T-cell (primary cell): Measurements from ENCODE around the gene METTL24. TPM values are rescaled to one million over a fixed set of nuclear protein-coding genes. Genes with fewer than 3 reads are reported as not detected.

Source experiments
- ATAC-seq, 4 experiments: fragments of 200-7000 bp in 3 of 4; fragments of 150-1000 bp in 1 of 4; cut with Tn5 transposase; replicated peaks in 1 of 4; 1 replicate in 3 of 4; 2 replicates in 1 of 4; pipeline ENCODE4 v1.10.0; 2021; ENCODE audit warnings: moderate library complexity in 3 of 4, mild to moderate bottlenecking in 2 of 4, moderate number of reproducible peaks in 1 of 4
- CTCF ChIA-PET, 2 donors: fragments of 300-600 bp; sonication (Branson Sonifier 250); formaldehyde crosslinking; loops; one replicate each; lab custom pipeline; 2022; ENCODE audit warnings: antibody characterized with exemption in 2 of 2; lab: Charles Lee
- POLR2A ChIA-PET, 2 donors: fragments of 300-600 bp; sonication (Branson Sonifier 250); formaldehyde crosslinking; loops; one replicate each; lab custom pipeline; 2022; ENCODE audit warnings: antibody characterized with exemption in 2 of 2; lab: Charles Lee
- DNase-seq, 35 experiments: peaks; one replicate each; pipeline versions ENCODE4 v3.0.0 to v3.0.0-alpha.2; 2013 to 2023
- H3K27ac ChIP-seq: one replicate; pipeline ENCODE4 v1.5.1; 2013; ENCODE audit warnings: low read length
- H3K27me3 ChIP-seq, 2 experiments: replicated peaks in 1 of 2; 1 replicate in 1 of 2; 2 replicates in 1 of 2; pipeline versions ENCODE4 v1.6.1 to v1.7.0; 2013; ENCODE audit warnings: low read length in 1 of 2, mixed read lengths in 1 of 2; ENCODE audit not compliant: control insufficient read depth in 2 of 2, insufficient read depth in 2 of 2; ENCODE audit errors: extremely low read depth in 1 of 2
- H3K36me3 ChIP-seq, 2 donors: 1 replicate in 1 of 2; 2 replicates in 1 of 2; pipeline versions ENCODE4 v1.6.1 to v1.7.0; 2013; ENCODE audit warnings: low read length in 1 of 2; ENCODE audit not compliant: control insufficient read depth in 2 of 2, insufficient read depth in 1 of 2; ENCODE audit errors: extremely low read depth in 1 of 2
- H3K4me1 ChIP-seq, 2 experiments: 1 replicate in 1 of 2; 2 replicates in 1 of 2; pipeline versions ENCODE4 v1.6.1 to v1.7.0; 2013; ENCODE audit warnings: low read length in 2 of 2, mixed read lengths in 1 of 2; ENCODE audit not compliant: insufficient read depth in 2 of 2, control insufficient read depth in 1 of 2; ENCODE audit errors: extremely low read depth in 1 of 2
- H3K4me3 ChIP-seq, 2 donors: 1 replicate in 1 of 2; 2 replicates in 1 of 2; pipeline versions ENCODE4 v1.5.1 to v1.7.0; 2013; ENCODE audit warnings: mild to moderate bottlenecking in 2 of 2, low read length in 1 of 2, moderate library complexity in 1 of 2; ENCODE audit not compliant: control insufficient read depth in 1 of 2; ENCODE audit errors: extremely low read depth in 1 of 2
- H3K9me3 ChIP-seq: 2 replicates; pipeline ENCODE4 v1.7.0; 2013
- H3K27ac Mint-ChIP-seq, 2 donors: one replicate each; pipeline ENCODE4 v1.8.0; 2020 to 2021; ENCODE audit warnings: mild to moderate bottlenecking in 2 of 2, mixed read lengths in 2 of 2
- H3K27me3 Mint-ChIP-seq, 2 donors: one replicate each; pipeline ENCODE4 v1.8.0; 2021 to 2022; ENCODE audit warnings: mixed read lengths in 2 of 2
- H3K36me3 Mint-ChIP-seq: one replicate; pipeline ENCODE4 v1.8.0; 2021; ENCODE audit warnings: mixed read lengths
- H3K4me1 Mint-ChIP-seq, 3 donors: one replicate each; pipeline ENCODE4 v1.8.0; 2020 to 2022; ENCODE audit warnings: mixed read lengths in 3 of 3, mild to moderate bottlenecking in 1 of 3
- H3K4me3 Mint-ChIP-seq, 3 donors: one replicate each; pipeline ENCODE4 v1.8.0; 2020 to 2022; ENCODE audit warnings: mild to moderate bottlenecking in 3 of 3, mixed read lengths in 3 of 3, moderate library complexity in 3 of 3
- H3K9me3 Mint-ChIP-seq, 3 donors: one replicate each; pipeline ENCODE4 v1.8.0; 2020 to 2022; ENCODE audit warnings: mixed read lengths in 3 of 3
- WGBS: methylation state at CpG from one replicate; pipeline ENCODE4 v1.1.5; 2013; ENCODE audit warnings: missing lambda C conversion rate; ENCODE audit not compliant: insufficient coverage; 5-methylcytosine and 5-hydroxymethylcytosine counted together
- total RNA-seq, 35 experiments: library from RNA in 6 of 35; stranded (reverse) in 6 of 35; fragments of 120-200 nt in 1 of 35; gene quantifications; one replicate each; pipeline versions ENCODE4 v1.2.1 to v1.2.4 and lab custom pipeline; 2013 to 2026

METTL24 gene
- total RNA-seq, 5 donors from 2014 or later (not counting 1 experiment from before 2014, with no cell fraction given) = 0.30 to 0.47 (median 0.33) TPM; not detected in 2

DNA sequence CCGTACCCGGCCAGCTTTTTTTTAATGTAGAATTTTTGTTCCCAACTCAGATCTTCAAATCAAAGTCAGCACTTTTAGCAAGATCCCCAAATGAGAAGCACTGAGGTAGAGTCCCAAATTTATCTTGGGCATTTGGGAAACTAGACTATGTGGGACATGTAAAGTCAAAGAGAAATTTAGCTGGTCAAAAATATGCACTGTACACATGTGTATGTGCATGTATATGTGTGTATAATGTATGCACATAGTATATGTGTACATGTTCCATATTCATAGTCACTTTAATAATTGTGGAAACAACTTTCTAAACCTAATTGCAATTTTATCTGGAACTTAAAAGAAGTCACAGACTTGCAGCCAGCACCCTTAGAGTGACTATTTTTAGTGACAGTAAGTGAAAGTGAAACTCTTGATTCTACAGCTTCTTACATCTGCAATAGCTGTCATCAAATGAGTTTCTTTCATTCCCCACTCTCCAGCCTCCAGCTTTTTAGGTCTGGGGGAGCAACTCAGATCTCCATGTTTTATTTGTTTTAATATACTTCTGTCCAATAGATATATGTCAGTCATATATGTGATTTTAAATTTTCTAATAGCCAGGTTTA is 124.3 kb downstream of the METTL24 start:
- WGBS = no CpG with 5 or more reads among the region's 2 CpGs
- Histone ChIP-seq H3K9me3 (no peaks in the 10 kb centered on the region), H3K27me3 (no peaks in the 10 kb centered on the region), H3K4me1 (no peaks in the 10 kb centered on the region), H3K4me3 (no peak overlapping the region), H3K27ac (no peak overlapping the region), H3K36me3 (peaks cover 0 to 14% of the 10 kb centered on the region in 2 donors)
- peak in 3 of 4 experiments; percentile 43 to 60 (median 43) for ATAC-seq
- no peaks in the 10 kb centered on the region for H3K9me3 Mint-ChIP-seq
- no peaks in the 10 kb centered on the region for H3K27me3 Mint-ChIP-seq
- no peak overlapping the region for H3K4me3 Mint-ChIP-seq
- peaks cover 8 to 17% (median 13%) of the 10 kb centered on the region in 3 donors for H3K4me1 Mint-ChIP-seq
- H3K27ac Mint-ChIP-seq = peak overlapping the region in 1 of 2 donors; percentile 71
- peaks cover 37% of the 10 kb centered on the region for H3K36me3 Mint-ChIP-seq
- CTCF ChIA-PET = interaction anchor here in 1 of 2 donors (0.7 kb wide), 1 partner anchor 194 kb away, joined by 3 read pairs; no protein-coding TSS in a partner anchor
- peak in 1 of 35 experiments; percentile 17 for DNase-seq
- POLR2A ChIA-PET = interaction anchor here in 1 of 2 donors (0.7 kb wide), 1 partner anchor 20 kb away, joined by 9 read pairs; no protein-coding TSS in a partner anchor

DNA sequence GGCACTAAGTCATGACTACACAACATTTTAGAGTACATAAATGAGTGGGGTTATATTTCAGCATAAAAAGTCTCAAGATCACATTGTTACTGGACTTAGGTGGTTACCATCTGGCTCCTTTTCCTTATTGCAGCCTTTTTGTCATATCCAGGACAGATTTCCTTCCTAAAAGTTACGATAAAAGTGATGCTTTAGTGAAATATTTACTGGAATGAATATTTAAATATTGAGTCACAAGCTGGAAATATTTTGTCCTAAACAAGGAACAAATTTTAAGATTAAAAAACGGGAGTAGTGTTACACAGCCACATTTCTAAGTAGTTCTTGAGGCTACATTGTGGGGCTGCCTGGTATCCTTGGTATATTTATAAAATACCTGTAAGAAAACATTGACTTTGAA is 125.7 kb downstream of the METTL24 start:
- Histone ChIP-seq H3K4me1 (no peaks in the 10 kb centered on the region), H3K27ac (no peak overlapping the region), H3K9me3 (no peaks in the 10 kb centered on the region), H3K4me3 (no peak overlapping the region), H3K27me3 (no peaks in the 10 kb centered on the region), H3K36me3 (peaks cover 0 to 19% of the 10 kb centered on the region in 2 donors)
- DNase-seq (no peak), ATAC-seq (no peak)
- H3K4me1 Mint-ChIP-seq = peaks cover 8 to 17% (median 13%) of the 10 kb centered on the region in 3 donors
- ChIA-PET CTCF (no interaction called here), POLR2A (no interaction called here)
- no CpG with 5 or more reads among the region's 2 CpGs for WGBS
- H3K9me3 Mint-ChIP-seq = no peaks in the 10 kb centered on the region
- no peaks in the 10 kb centered on the region for H3K27me3 Mint-ChIP-seq
- no peak overlapping the region for H3K4me3 Mint-ChIP-seq
- peaks cover 34% of the 10 kb centered on the region for H3K36me3 Mint-ChIP-seq
- H3K27ac Mint-ChIP-seq = peak overlapping the region in 1 of 2 donors; percentile 34

DNA sequence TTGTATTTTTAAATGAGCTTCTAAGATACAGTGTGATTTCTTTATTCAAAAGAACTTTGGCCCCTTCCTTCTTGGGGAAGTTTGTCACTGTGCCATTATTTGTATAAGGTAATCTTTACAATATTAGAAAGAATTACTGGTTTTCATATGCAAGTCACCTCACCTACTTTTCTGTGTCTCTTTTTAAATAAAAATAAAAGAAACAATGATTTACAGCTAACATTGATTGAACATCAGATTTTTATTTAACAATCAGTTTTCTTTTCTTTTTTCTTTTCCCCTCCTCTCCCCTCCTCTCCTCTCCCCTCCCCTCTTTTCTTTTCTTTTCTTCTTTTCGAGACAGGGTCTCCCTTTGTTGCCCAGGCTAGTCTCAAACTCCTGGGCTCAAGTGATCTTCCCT is 131.9 kb downstream of the METTL24 start:
- WGBS = 100% methylated on average over 1 of the region's 1 CpG
- DNase-seq (no peak), ATAC-seq (no peak)
- POLR2A ChIA-PET = no interaction called here
- Mint-ChIP-seq H3K9me3 (no peaks in the 10 kb centered on the region), H3K27me3 (no peaks in the 10 kb centered on the region), H3K4me3 (no peak overlapping the region), H3K27ac (no peak overlapping the region), H3K36me3 (peaks cover 48% of the 10 kb centered on the region), H3K4me1 (no peaks in the 10 kb centered on the region)
- CTCF ChIA-PET = no interaction called here
- Histone ChIP-seq H3K27ac (no peak overlapping the region), H3K4me1 (no peaks in the 10 kb centered on the region), H3K9me3 (no peaks in the 10 kb centered on the region), H3K4me3 (no peak overlapping the region), H3K27me3 (no peaks in the 10 kb centered on the region), H3K36me3 (peaks cover 16 to 41% of the 10 kb centered on the region in 2 donors)

DNA sequence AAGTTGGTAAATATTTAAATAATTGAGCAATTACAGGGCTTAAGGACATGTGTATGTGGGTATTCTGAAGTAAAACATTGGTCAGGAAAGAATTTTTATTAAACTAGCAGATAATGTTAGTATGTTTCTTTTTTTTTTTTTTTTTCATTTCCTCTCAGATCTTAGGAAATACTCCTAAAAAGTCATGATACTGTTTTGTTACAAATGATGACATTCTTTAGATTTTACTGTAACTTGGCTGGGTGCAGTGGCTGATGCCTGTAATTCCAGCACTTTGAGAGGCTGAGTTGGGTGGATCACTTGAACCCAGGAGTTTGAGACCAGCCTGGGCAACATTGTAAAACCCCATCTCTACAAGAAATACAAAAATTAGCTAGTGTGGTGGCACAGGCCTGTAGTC is 136.4 kb downstream of the METTL24 start:
- Histone ChIP-seq H3K27me3 (no peaks in the 10 kb centered on the region), H3K36me3 (peaks cover 23 to 47% of the 10 kb centered on the region in 2 donors), H3K9me3 (no peaks in the 10 kb centered on the region), H3K4me1 (no peaks in the 10 kb centered on the region), H3K4me3 (no peak overlapping the region), H3K27ac (no peak overlapping the region)
- no peaks in the 10 kb centered on the region for H3K27me3 Mint-ChIP-seq
- peaks cover 59% of the 10 kb centered on the region for H3K36me3 Mint-ChIP-seq
- no peaks in the 10 kb centered on the region for H3K4me1 Mint-ChIP-seq
- CTCF ChIA-PET = no interaction called here
- ATAC-seq (no peak), DNase-seq (no peak)
- H3K9me3 Mint-ChIP-seq = no peaks in the 10 kb centered on the region
- POLR2A ChIA-PET = no interaction called here
- no peak overlapping the region for H3K27ac Mint-ChIP-seq
- H3K4me3 Mint-ChIP-seq = no peak overlapping the region

DNA sequence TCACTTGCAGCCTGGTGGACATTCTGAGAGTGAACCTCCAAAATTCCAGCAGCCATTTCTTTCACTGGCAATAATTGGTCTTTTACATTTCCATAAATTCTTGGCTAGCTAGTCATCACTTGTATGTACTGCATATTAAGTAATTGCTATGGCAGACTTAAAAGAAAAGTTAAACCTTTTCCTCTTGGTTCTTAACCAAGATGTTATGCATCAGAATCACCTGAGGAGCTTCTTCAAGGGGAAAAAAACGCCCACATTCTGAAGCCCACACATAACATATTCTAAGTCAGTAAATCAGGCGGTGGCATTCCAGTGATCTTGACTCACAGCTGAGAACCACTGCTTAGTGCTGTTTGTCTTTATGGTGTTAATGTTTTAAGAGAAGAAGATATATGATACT is 140.9 kb downstream of the METTL24 start:
- Histone ChIP-seq H3K4me1 (no peaks in the 10 kb centered on the region), H3K36me3 (peaks cover 16 to 73% of the 10 kb centered on the region in 2 donors), H3K9me3 (no peaks in the 10 kb centered on the region), H3K27me3 (no peaks in the 10 kb centered on the region), H3K4me3 (no peak overlapping the region), H3K27ac (no peak overlapping the region)
- Mint-ChIP-seq H3K4me3 (no peak overlapping the region), H3K4me1 (no peaks in the 10 kb centered on the region), H3K27me3 (no peaks in the 10 kb centered on the region), H3K9me3 (no peaks in the 10 kb centered on the region), H3K36me3 (peaks cover 59% of the 10 kb centered on the region), H3K27ac (no peak overlapping the region)
- ATAC-seq (no peak), DNase-seq (no peak)
- POLR2A ChIA-PET = interaction anchor here in 1 of 2 donors (0.9 kb wide), 1 partner anchor 9 kb away, joined by 3 read pairs; no protein-coding TSS in a partner anchor
- CTCF ChIA-PET = no interaction called here
- WGBS = no CpG with 5 or more reads among the region's 2 CpGs

DNA sequence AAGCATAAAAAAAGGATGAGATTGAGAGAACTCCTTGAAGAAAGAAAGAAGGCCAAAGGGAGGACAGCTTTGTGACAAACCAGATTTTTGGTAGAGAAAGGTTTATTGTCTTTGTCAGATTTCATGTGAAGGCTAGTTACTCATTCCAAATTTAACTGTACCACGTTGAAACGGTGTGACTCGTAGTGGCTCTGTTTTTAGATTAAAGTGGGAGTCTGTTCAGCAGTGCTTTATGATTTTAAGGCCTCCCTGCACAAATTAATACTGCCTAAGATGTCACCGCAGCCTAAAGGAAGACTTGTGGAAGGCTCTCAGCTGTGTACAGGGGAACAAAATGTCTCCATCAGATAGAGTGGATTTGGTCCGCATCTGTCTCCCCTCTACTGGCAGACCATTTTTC is 142.0 kb downstream of the METTL24 start:
- Histone ChIP-seq H3K36me3 (peaks cover 15 to 78% of the 10 kb centered on the region in 2 donors), H3K4me1 (no peaks in the 10 kb centered on the region), H3K9me3 (no peaks in the 10 kb centered on the region), H3K27ac (no peak overlapping the region), H3K27me3 (no peaks in the 10 kb centered on the region), H3K4me3 (no peak overlapping the region)
- CTCF ChIA-PET = no interaction called here
- Mint-ChIP-seq H3K27me3 (no peaks in the 10 kb centered on the region), H3K9me3 (no peaks in the 10 kb centered on the region), H3K27ac (no peak overlapping the region), H3K4me1 (no peaks in the 10 kb centered on the region), H3K36me3 (peaks cover 64% of the 10 kb centered on the region), H3K4me3 (no peak overlapping the region)
- ATAC-seq (no peak), DNase-seq (no peak)
- POLR2A ChIA-PET = interaction anchor here (0.6 to 0.7 kb wide), 2 partner anchors 718 to 1484 kb away, joined by 3 to 5 read pairs; no protein-coding TSS in a partner anchor
- WGBS = no CpG with 5 or more reads among the region's 5 CpGs
